WTC11 (cell line): Measurements from ENCODE around the gene SLC45A1. TPM values are rescaled to one million over a fixed set of nuclear protein-coding genes. Genes with fewer than 3 reads are reported as not detected.

Experiments used
- ATAC-seq: fragments of 200-7000 bp; cut with Tn5 transposase; 2 replicates; pipeline ENCODE4 v1.10.0; 2021; ENCODE audit warnings: mild to moderate bottlenecking, moderate library complexity
- CTCF ChIA-PET: fragments of 300-600 bp; sonication (Branson Sonifier 250); formaldehyde crosslinking; loops from one replicate; lab custom pipeline; 2021; ENCODE audit warnings: antibody characterized with exemption; lab: Charles Lee
- POLR2A ChIA-PET: fragments of 350-600 bp; sonication (Branson Sonifier 250); formaldehyde crosslinking; loops from one replicate; lab custom pipeline; 2021; ENCODE audit warnings: antibody characterized with exemption; lab: Charles Lee
- DNase-seq: peaks from one replicate; pipeline ENCODE4 v3.0.0; 2021; ENCODE audit warnings: low spot score
- H3K27ac Mint-ChIP-seq: 2 replicates; pipeline ENCODE4 v1.8.0; 2021; ENCODE audit warnings: mixed read lengths
- H3K27me3 Mint-ChIP-seq: 2 replicates; pipeline ENCODE4 v1.8.0; 2021; ENCODE audit warnings: low read depth, mild to moderate bottlenecking, moderate library complexity, mixed read lengths
- H3K36me3 Mint-ChIP-seq: 2 replicates; pipeline ENCODE4 v1.8.0; 2021; ENCODE audit warnings: mixed read lengths
- H3K4me1 Mint-ChIP-seq: 2 replicates; pipeline ENCODE4 v1.8.0; 2022; ENCODE audit warnings: mixed read lengths
- H3K4me3 Mint-ChIP-seq: 2 replicates; pipeline ENCODE4 v1.8.0; 2021; ENCODE audit warnings: mild to moderate bottlenecking, moderate library complexity, mixed read lengths
- H3K9me3 Mint-ChIP-seq: 2 replicates; pipeline ENCODE4 v1.8.0; 2021; ENCODE audit warnings: mixed read lengths
- E2F5 ChIP-seq: sonication (generic); formaldehyde crosslinking; IDR thresholded peaks from 2 replicates; pipeline ENCODE4 v1.8.1; 2022; ENCODE audit warnings: mild to moderate bottlenecking, moderate library complexity, missing genetic modification reagents
- ELF4 ChIP-seq: sonication (generic); formaldehyde crosslinking; IDR thresholded peaks from 2 replicates; pipeline ENCODE4 v1.8.1; 2022; ENCODE audit warnings: low read depth, mild to moderate bottlenecking, moderate library complexity, missing genetic modification reagents
- EMX1 ChIP-seq: fragments of 250-450 bp; sonication (Bioruptor Pico); IDR thresholded peaks from 2 replicates; pipeline ENCODE4 v1.8.0; 2021; ENCODE audit warnings: mild to moderate bottlenecking
- FOXJ3 ChIP-seq: sonication (generic); formaldehyde crosslinking; IDR thresholded peaks from 2 replicates; pipeline ENCODE4 v1.9.0; 2021; ENCODE audit warnings: missing genetic modification reagents, mild to moderate bottlenecking, borderline replicate concordance
- KAT7 ChIP-seq: sonication (generic); formaldehyde crosslinking; IDR thresholded peaks from 2 replicates; pipeline ENCODE4 v1.8.1; 2023; ENCODE audit warnings: missing genetic modification reagents, mild to moderate bottlenecking, borderline replicate concordance
- NR2C2 ChIP-seq: sonication (generic); formaldehyde crosslinking; IDR thresholded peaks from 2 replicates; pipeline ENCODE4 v1.8.0; 2022; ENCODE audit warnings: mild to moderate bottlenecking, missing genetic modification reagents
- OVOL2 ChIP-seq: fragments of 250-450 bp; sonication (Bioruptor Pico); IDR thresholded peaks from 2 replicates; pipeline ENCODE4 v1.9.0; 2021; ENCODE audit warnings: mild to moderate bottlenecking, borderline replicate concordance
- STAT6 ChIP-seq: sonication (generic); formaldehyde crosslinking; conservative IDR thresholded peaks from 2 replicates; pipeline ENCODE4 v1.8.1; 2023; ENCODE audit warnings: mild to moderate bottlenecking, low read depth, missing genetic modification reagents, moderate library complexity
- USF2 ChIP-seq: sonication (generic); formaldehyde crosslinking; IDR thresholded peaks from 2 replicates; pipeline ENCODE4 v1.8.1; 2023; ENCODE audit warnings: mild to moderate bottlenecking, missing genetic modification reagents, moderate library complexity
- ZBTB21 ChIP-seq: sonication (generic); formaldehyde crosslinking; IDR thresholded peaks from 2 replicates; pipeline ENCODE4 v1.8.1; 2023; ENCODE audit warnings: mild to moderate bottlenecking, missing genetic modification reagents, borderline replicate concordance
- ZNF138 ChIP-seq: sonication (generic); formaldehyde crosslinking; conservative IDR thresholded peaks from 2 replicates; pipeline ENCODE4 v1.8.1; 2022; ENCODE audit warnings: mild to moderate bottlenecking, moderate library complexity, missing genetic modification reagents
- ZNF317 ChIP-seq: sonication (generic); formaldehyde crosslinking; IDR thresholded peaks from 2 replicates; pipeline ENCODE4 v1.8.1; 2023; ENCODE audit warnings: low read depth, mild to moderate bottlenecking, moderate library complexity, missing genetic modification reagents, borderline replicate concordance
- total RNA-seq: library from RNA; stranded (reverse); gene quantifications from 3 replicates; pipeline ENCODE4 v1.2.3, GENCODE V29; 2021
- TF ChIP-seq, protein P1 (sequence below): sonication (generic); formaldehyde crosslinking; IDR thresholded peaks from 2 replicates; pipeline ENCODE4 v1.8.1; 2022; ENCODE audit warnings: low read depth, missing genetic modification reagents, borderline replicate concordance
- TF ChIP-seq, protein P2 (sequence below): sonication (generic); formaldehyde crosslinking; IDR thresholded peaks from 2 replicates; pipeline ENCODE4 v1.8.1; 2023; ENCODE audit warnings: mild to moderate bottlenecking, missing genetic modification reagents, moderate library complexity
- TF ChIP-seq, protein P3 (sequence below): fragments of 250-450 bp; sonication (Bioruptor Pico); IDR thresholded peaks from 2 replicates; pipeline ENCODE4 v1.9.0; 2021; ENCODE audit warnings: mild to moderate bottlenecking
- TF ChIP-seq, protein P4 (sequence below): sonication (generic); formaldehyde crosslinking; IDR thresholded peaks from 2 replicates; pipeline ENCODE4 v1.8.0; 2023; ENCODE audit warnings: missing genetic modification reagents

The SLC45A1 gene
- total RNA-seq, 1 experiment from 2014 or later, result 2.3 TPM

DNA sequence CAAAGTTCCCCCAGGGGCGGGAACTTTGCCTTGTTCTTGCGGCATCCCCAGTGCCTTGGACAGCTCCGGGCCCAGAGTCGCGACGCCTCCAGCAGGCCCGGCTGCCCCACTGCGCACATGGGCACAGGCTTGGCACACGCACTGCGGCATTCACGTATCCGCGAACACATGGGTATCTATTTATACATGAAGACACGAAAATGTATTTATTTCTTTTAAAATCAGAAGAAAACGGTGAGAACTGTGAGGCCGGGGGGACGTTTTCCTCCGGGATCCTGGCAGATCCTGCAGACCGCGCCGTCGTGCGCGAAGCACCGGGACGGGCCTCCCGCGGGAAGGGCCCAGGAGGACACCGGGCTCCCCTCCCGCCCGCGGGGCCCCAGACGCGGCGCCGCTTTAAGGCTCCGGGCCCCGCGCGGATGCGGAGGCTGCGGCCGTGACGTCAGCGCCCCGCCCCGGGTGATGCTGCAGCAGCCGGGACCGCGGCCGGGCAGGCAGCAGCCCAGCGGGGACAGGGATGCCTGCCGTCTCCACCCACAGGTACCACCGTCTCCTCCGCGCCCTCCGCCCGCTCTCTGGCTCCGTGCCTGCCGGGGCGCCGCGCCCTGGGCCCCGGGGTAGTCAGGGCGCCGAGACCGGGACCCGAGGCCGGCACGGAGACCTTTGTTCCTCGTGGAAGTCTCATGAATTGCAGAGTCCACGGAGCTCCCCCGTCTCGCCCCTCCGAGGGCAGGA lies at the start of gene SLC45A1 (continued):
- TF ChIP-seq STAT6 (CRISPR knock-in tag), result no peak

GRCh38 chr1:8273036-8273435 lies 44.9 kb upstream of the SLC45A1 start:
- ChIA-PET CTCF (interaction anchor here (0.9 to 2.0 kb wide), 2 partner anchors 41 to 242 kb away, joined by 3 to 10 read pairs; no protein-coding TSS in a partner anchor), POLR2A (no interaction called here)
- peaks cover 6% of the 10 kb centered on the region for H3K9me3 Mint-ChIP-seq
- no peak for TF ChIP-seq USF2 (CRISPR knock-in tag)
- no peak for TF ChIP-seq EMX1
- no peak for TF ChIP-seq ELF4 (CRISPR knock-in tag)
- TF ChIP-seq, protein P1, sequence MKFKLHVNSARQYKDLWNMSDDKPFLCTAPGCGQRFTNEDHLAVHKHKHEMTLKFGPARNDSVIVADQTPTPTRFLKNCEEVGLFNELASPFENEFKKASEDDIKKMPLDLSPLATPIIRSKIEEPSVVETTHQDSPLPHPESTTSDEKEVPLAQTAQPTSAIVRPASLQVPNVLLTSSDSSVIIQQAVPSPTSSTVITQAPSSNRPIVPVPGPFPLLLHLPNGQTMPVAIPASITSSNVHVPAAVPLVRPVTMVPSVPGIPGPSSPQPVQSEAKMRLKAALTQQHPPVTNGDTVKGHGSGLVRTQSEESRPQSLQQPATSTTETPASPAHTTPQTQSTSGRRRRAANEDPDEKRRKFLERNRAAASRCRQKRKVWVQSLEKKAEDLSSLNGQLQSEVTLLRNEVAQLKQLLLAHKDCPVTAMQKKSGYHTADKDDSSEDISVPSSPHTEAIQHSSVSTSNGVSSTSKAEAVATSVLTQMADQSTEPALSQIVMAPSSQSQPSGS, result no peak
- TF ChIP-seq ZBTB21, result no peak
- TF ChIP-seq, protein P2, sequence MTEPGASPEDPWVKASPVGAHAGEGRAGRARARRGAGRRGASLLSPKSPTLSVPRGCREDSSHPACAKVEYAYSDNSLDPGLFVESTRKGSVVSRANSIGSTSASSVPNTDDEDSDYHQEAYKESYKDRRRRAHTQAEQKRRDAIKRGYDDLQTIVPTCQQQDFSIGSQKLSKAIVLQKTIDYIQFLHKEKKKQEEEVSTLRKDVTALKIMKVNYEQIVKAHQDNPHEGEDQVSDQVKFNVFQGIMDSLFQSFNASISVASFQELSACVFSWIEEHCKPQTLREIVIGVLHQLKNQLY (CRISPR knock-in tag), result no peak
- TF ChIP-seq, protein P3, sequence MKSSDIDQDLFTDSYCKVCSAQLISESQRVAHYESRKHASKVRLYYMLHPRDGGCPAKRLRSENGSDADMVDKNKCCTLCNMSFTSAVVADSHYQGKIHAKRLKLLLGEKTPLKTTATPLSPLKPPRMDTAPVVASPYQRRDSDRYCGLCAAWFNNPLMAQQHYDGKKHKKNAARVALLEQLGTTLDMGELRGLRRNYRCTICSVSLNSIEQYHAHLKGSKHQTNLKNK (CRISPR knock-in tag), result no peak
- no peak for TF ChIP-seq KAT7 (CRISPR knock-in tag)
- TF ChIP-seq OVOL2 (CRISPR knock-in tag), result no peak
- TF ChIP-seq E2F5, result no peak
- TF ChIP-seq NR2C2 (CRISPR knock-in tag), result no peak
- TF ChIP-seq, protein P4, sequence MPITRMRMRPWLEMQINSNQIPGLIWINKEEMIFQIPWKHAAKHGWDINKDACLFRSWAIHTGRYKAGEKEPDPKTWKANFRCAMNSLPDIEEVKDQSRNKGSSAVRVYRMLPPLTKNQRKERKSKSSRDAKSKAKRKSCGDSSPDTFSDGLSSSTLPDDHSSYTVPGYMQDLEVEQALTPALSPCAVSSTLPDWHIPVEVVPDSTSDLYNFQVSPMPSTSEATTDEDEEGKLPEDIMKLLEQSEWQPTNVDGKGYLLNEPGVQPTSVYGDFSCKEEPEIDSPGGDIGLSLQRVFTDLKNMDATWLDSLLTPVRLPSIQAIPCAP, result no peak
- TF ChIP-seq FOXJ3 (CRISPR knock-in tag), result no peak
- TF ChIP-seq ZNF317 (CRISPR knock-in tag), result no peak
- no peak for TF ChIP-seq ZNF138 (CRISPR knock-in tag)
- no peak overlapping the region for H3K4me3 Mint-ChIP-seq
- no peak for ATAC-seq
- no peaks in the 10 kb centered on the region; the same call in 1 of the 2 replicates for H3K27me3 Mint-ChIP-seq
- H3K36me3 Mint-ChIP-seq, result no peaks in the 10 kb centered on the region
- H3K27ac Mint-ChIP-seq, result no peak overlapping the region
- H3K4me1 Mint-ChIP-seq, result peaks cover 24% of the 10 kb centered on the region
- DNase-seq, result no peak
